IPS-20b (cell line): ENCODE measurements around the gene SLC9A9.
"Not testable (repeated sequence)": the region's sequence is repeated elsewhere in the genome, so short reads cannot be mapped to it uniquely, and the experiment has no call there.

Source experiments
- H3K27ac ChIP-seq: one replicate; pipeline ENCODE4 v1.5.1; 2013; ENCODE audit warnings: low read length
- H3K27me3 ChIP-seq: 2 replicates; pipeline ENCODE4 v1.6.1; 2013; ENCODE audit warnings: mild to moderate bottlenecking, low read length, inconsistent platforms; ENCODE audit not compliant: insufficient read depth
- H3K36me3 ChIP-seq: 2 replicates; pipeline ENCODE4 v1.6.1; 2013; ENCODE audit warnings: low read depth, mild to moderate bottlenecking, inconsistent platforms, low read length, moderate library complexity; ENCODE audit not compliant: insufficient read depth
- H3K4me1 ChIP-seq: 2 replicates; pipeline ENCODE4 v1.6.1; 2013; ENCODE audit warnings: mild to moderate bottlenecking, control low read depth, inconsistent platforms, low read length, moderate library complexity; ENCODE audit not compliant: insufficient read depth
- H3K4me3 ChIP-seq: 2 replicates; pipeline ENCODE4 v1.5.1; 2013; ENCODE audit warnings: mild to moderate bottlenecking, low read length, inconsistent platforms
- H3K9ac ChIP-seq: 2 replicates; pipeline ENCODE4 v1.6.1; 2013; ENCODE audit warnings: low read depth, mild to moderate bottlenecking, inconsistent platforms, low read length, moderate library complexity
- H3K9me3 ChIP-seq: 2 replicates; pipeline ENCODE4 v1.6.1; 2013; ENCODE audit warnings: mild to moderate bottlenecking, low read depth, low read length, inconsistent platforms; ENCODE audit not compliant: insufficient read depth

The SLC9A9 gene

GRCh38 chr3:143445118-143445517, 403.1 kb downstream of the SLC9A9 start:
- H3K4me1 ChIP-seq, result no peaks in the 10 kb centered on the region
- H3K27me3 ChIP-seq, result no peaks in the 10 kb centered on the region
- no peaks in the 10 kb centered on the region for H3K36me3 ChIP-seq
- no peak overlapping the region for H3K9ac ChIP-seq
- H3K4me3 ChIP-seq, result no peak overlapping the region
- H3K9me3 ChIP-seq, result no peaks in the 10 kb centered on the region
- no peak overlapping the region for H3K27ac ChIP-seq

GRCh38 chr3:143443851-143444331, 404.4 kb downstream of the SLC9A9 start:
- Histone ChIP-seq H3K27ac (no peak overlapping the region), H3K9ac (no peak overlapping the region)

GRCh38 chr3:143442814-143443447, 405.3 kb downstream of the SLC9A9 start:
- Histone ChIP-seq H3K36me3 (no peaks in the 10 kb centered on the region), H3K4me3 (no peak overlapping the region), H3K27ac (no peak overlapping the region), H3K4me1 (no peaks in the 10 kb centered on the region), H3K9ac (no peak overlapping the region), H3K9me3 (no peaks in the 10 kb centered on the region), H3K27me3 (no peaks in the 10 kb centered on the region)

More at GRCh38 chr3:143443851-143444331, 404.4 kb downstream of the SLC9A9 start:
- H3K9me3 ChIP-seq, result no peaks in the 10 kb centered on the region
- H3K4me3 ChIP-seq, result no peak overlapping the region
- no peaks in the 10 kb centered on the region for H3K27me3 ChIP-seq
- no peaks in the 10 kb centered on the region for H3K36me3 ChIP-seq
- H3K4me1 ChIP-seq, result no peaks in the 10 kb centered on the region

GRCh38 chr3:143441516-143442171, 406.6 kb downstream of the SLC9A9 start:
- Histone ChIP-seq H3K4me1 (no peaks in the 10 kb centered on the region), H3K9ac (no peak overlapping the region)

GRCh38 chr3:143439817-143440216, 408.5 kb downstream of the SLC9A9 start:
- H3K27ac ChIP-seq, result no peak overlapping the region
- no peaks in the 10 kb centered on the region for H3K4me1 ChIP-seq
- H3K9ac ChIP-seq, result no peak overlapping the region
- no peak overlapping the region for H3K4me3 ChIP-seq
- H3K9me3 ChIP-seq, result no peaks in the 10 kb centered on the region
- no peaks in the 10 kb centered on the region for H3K27me3 ChIP-seq
- H3K36me3 ChIP-seq, result no peaks in the 10 kb centered on the region

More at GRCh38 chr3:143441516-143442171, 406.6 kb downstream of the SLC9A9 start:
- Histone ChIP-seq H3K27me3 (no peaks in the 10 kb centered on the region), H3K9me3 (no peaks in the 10 kb centered on the region), H3K27ac (no peak overlapping the region), H3K36me3 (no peaks in the 10 kb centered on the region), H3K4me3 (no peak overlapping the region)

- Histone ChIP-seq H3K9me3 (no peaks in the 10 kb centered on the region), H3K27ac (no peak overlapping the region), H3K4me1 (no peaks in the 10 kb centered on the region), H3K27me3 (no peaks in the 10 kb centered on the region), H3K4me3 (no peak overlapping the region), H3K36me3 (no peaks in the 10 kb centered on the region), H3K9ac (no peak overlapping the region)
Observed at GRCh38 chr3:143437405-143437804, 410.9 kb downstream of the SLC9A9 start.

GRCh38 chr3:143436231-143436930, 411.9 kb downstream of the SLC9A9 start:
- H3K4me1 ChIP-seq, result no peaks in the 10 kb centered on the region
- no peak overlapping the region for H3K27ac ChIP-seq
- H3K4me3 ChIP-seq, result no peak overlapping the region
- H3K9me3 ChIP-seq, result no peaks in the 10 kb centered on the region
- no peaks in the 10 kb centered on the region for H3K27me3 ChIP-seq
- H3K36me3 ChIP-seq, result no peaks in the 10 kb centered on the region
- H3K9ac ChIP-seq, result no peak overlapping the region

GRCh38 chr3:143433787-143434378, 414.4 kb downstream of the SLC9A9 start:
- no peaks in the 10 kb centered on the region for H3K27me3 ChIP-seq
- H3K4me1 ChIP-seq, result peaks cover 10% of the 10 kb centered on the region; the same call in 1 of the 2 replicates
- no peaks in the 10 kb centered on the region for H3K9me3 ChIP-seq
- no peak overlapping the region for H3K4me3 ChIP-seq
- no peak overlapping the region for H3K9ac ChIP-seq
- no peak overlapping the region for H3K27ac ChIP-seq
- no peaks in the 10 kb centered on the region for H3K36me3 ChIP-seq

- not testable (repeated sequence) for H3K9me3 ChIP-seq, H3K4me3 ChIP-seq, H3K9ac ChIP-seq, H3K27me3 ChIP-seq, H3K27ac ChIP-seq, H3K36me3 ChIP-seq
- H3K4me1 ChIP-seq, result peaks cover 10% of the 10 kb centered on the region; the same call in 1 of the 2 replicates
Observed at GRCh38 chr3:143431298-143431697, 417.0 kb downstream of the SLC9A9 start.

- Histone ChIP-seq H3K4me3 (no peak overlapping the region), H3K9me3 (no peaks in the 10 kb centered on the region), H3K36me3 (no peaks in the 10 kb centered on the region), H3K4me1 (peaks cover 10% of the 10 kb centered on the region; the same call in 1 of the 2 replicates), H3K27ac (no peak overlapping the region), H3K9ac (no peak overlapping the region), H3K27me3 (no peaks in the 10 kb centered on the region)
Observed at GRCh38 chr3:143430568-143430967, 417.7 kb downstream of the SLC9A9 start.

- H3K27me3 ChIP-seq, result no peaks in the 10 kb centered on the region
- H3K9me3 ChIP-seq, result no peaks in the 10 kb centered on the region
- peaks cover 10% of the 10 kb centered on the region; the same call in 1 of the 2 replicates for H3K4me1 ChIP-seq
- no peak overlapping the region for H3K4me3 ChIP-seq
- no peak overlapping the region for H3K9ac ChIP-seq
- H3K36me3 ChIP-seq, result no peaks in the 10 kb centered on the region
- no peak overlapping the region for H3K27ac ChIP-seq
Observed at GRCh38 chr3:143429628-143430514, 418.4 kb downstream of the SLC9A9 start.
